Loucy (cell line): ENCODE data around the gene FAM53B.

Source experiments
- H2AFZ ChIP-seq: fragments of 200-600 bp; sonication (generic); 2 replicates; pipeline ENCODE4 v1.6.0; 2016; ENCODE audit warnings: antibody characterized with exemption, mild to moderate bottlenecking, low read length, moderate library complexity
- H3F3A ChIP-seq: fragments of 200-600 bp; 2 replicates; pipeline ENCODE4 v1.6.0; 2016; ENCODE audit warnings: antibody characterized with exemption, low read depth, mild to moderate bottlenecking
- H3K27me3 ChIP-seq: fragments of 200-600 bp; sonication (generic); 2 replicates; pipeline ENCODE4 v1.6.1; 2014; ENCODE audit warnings: low read length, mild to moderate bottlenecking; ENCODE audit not compliant: insufficient read depth, poor library complexity, severe bottlenecking
- H3K36me3 ChIP-seq: fragments of 200-600 bp; sonication (generic); 2 replicates; pipeline ENCODE4 v1.6.1; 2016; ENCODE audit warnings: low read length; ENCODE audit not compliant: insufficient read depth
- H3K4me1 ChIP-seq: fragments of 200-600 bp; sonication (generic); 2 replicates; pipeline ENCODE4 v1.5.1; 2014; ENCODE audit warnings: low read length, mild to moderate bottlenecking; ENCODE audit not compliant: insufficient read depth, poor library complexity, severe bottlenecking
- H3K4me2 ChIP-seq: fragments of 200-600 bp; sonication (generic); 2 replicates; pipeline ENCODE4 v1.6.0; 2014; ENCODE audit warnings: antibody characterized with exemption, low read length, low read depth, mild to moderate bottlenecking; ENCODE audit not compliant: poor library complexity, severe bottlenecking
- H3K4me3 ChIP-seq: fragments of 200-600 bp; sonication (generic); 2 replicates; pipeline ENCODE4 v1.5.1; 2014; ENCODE audit warnings: low read length, mild to moderate bottlenecking, mixed read lengths; ENCODE audit not compliant: poor library complexity, severe bottlenecking
- H3K79me2 ChIP-seq: fragments of 200-600 bp; sonication (generic); 2 replicates; pipeline ENCODE4 v1.6.1; 2014; ENCODE audit warnings: low read length; ENCODE audit not compliant: insufficient read depth
- H3K9ac ChIP-seq: fragments of 200-600 bp; sonication (generic); 2 replicates; pipeline ENCODE4 v1.6.0; 2014; ENCODE audit warnings: mild to moderate bottlenecking, low read depth, low read length, moderate library complexity; ENCODE audit not compliant: poor library complexity, severe bottlenecking
- H3K9me2 ChIP-seq: fragments of 200-600 bp; sonication (generic); replicated peaks from 2 replicates; pipeline ENCODE4 v1.6.1; 2016; ENCODE audit warnings: low read depth, low read length, mixed read lengths
- H3K9me3 ChIP-seq: fragments of 200-600 bp; sonication (generic); 2 replicates; pipeline ENCODE4 v1.6.1; 2014; ENCODE audit warnings: mild to moderate bottlenecking, antibody characterized with exemption, low read length, low read depth; ENCODE audit not compliant: insufficient read depth
- H4K20me1 ChIP-seq: fragments of 200-600 bp; sonication (generic); 2 replicates; pipeline ENCODE4 v1.6.0; 2014; ENCODE audit warnings: antibody characterized with exemption, low read length, mild to moderate bottlenecking; ENCODE audit not compliant: insufficient read depth, poor library complexity, severe bottlenecking
- EZH2phosphoT487 ChIP-seq: fragments of 200-600 bp; IDR thresholded peaks from 2 replicates; pipeline ENCODE4 v1.6.1; 2018; ENCODE audit warnings: antibody characterized with exemption, mild to moderate bottlenecking, moderate library complexity, borderline replicate concordance
- TF ChIP-seq, protein P1 (sequence below): fragments of 200-600 bp; sonication (generic); conservative IDR thresholded peaks from 2 replicates; pipeline ENCODE4 v1.5.1; 2014; ENCODE audit warnings: mild to moderate bottlenecking, antibody characterized with exemption, low read length

The FAM53B gene

DNA sequence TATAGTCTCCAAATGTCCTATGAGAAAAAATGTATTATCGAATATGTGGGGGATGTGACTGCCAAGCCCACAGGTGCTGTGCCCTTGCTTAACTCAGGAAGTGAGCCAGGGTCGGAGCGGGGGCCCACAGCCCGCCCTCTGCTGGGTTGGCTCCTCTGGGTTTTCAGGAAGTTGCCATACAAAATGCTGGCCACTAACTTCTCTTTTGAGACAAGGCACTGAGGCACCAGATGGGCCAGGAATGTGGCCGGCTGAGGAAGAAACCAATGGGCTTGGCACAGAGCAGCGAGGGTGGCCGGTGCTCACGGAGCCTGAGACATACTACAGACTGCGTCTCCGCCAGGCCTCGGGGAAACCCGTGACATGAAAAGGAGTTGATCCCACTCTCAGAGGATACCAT lies 58.9 kb downstream of the FAM53B start:
- Histone ChIP-seq H3K9me2 (no peaks in the 10 kb centered on the region), H3K4me2 (no peak overlapping the region), H3K27me3 (no peaks in the 10 kb centered on the region), H3K9ac (no peak overlapping the region), H3K9me3 (no peaks in the 10 kb centered on the region), H3K4me1 (peaks cover 14% of the 10 kb centered on the region), H3F3A (no peaks in the 10 kb centered on the region), H3K79me2 (peaks cover 10% of the 10 kb centered on the region; the same call in 1 of the 2 replicates), H3K36me3 (peaks cover 36% of the 10 kb centered on the region; the same call in 1 of the 2 replicates), H3K4me3 (no peak overlapping the region), H2AFZ (no peak overlapping the region), H4K20me1 (no peaks in the 10 kb centered on the region)
- no peak for TF ChIP-seq EZH2phosphoT487
- TF ChIP-seq, protein P1, sequence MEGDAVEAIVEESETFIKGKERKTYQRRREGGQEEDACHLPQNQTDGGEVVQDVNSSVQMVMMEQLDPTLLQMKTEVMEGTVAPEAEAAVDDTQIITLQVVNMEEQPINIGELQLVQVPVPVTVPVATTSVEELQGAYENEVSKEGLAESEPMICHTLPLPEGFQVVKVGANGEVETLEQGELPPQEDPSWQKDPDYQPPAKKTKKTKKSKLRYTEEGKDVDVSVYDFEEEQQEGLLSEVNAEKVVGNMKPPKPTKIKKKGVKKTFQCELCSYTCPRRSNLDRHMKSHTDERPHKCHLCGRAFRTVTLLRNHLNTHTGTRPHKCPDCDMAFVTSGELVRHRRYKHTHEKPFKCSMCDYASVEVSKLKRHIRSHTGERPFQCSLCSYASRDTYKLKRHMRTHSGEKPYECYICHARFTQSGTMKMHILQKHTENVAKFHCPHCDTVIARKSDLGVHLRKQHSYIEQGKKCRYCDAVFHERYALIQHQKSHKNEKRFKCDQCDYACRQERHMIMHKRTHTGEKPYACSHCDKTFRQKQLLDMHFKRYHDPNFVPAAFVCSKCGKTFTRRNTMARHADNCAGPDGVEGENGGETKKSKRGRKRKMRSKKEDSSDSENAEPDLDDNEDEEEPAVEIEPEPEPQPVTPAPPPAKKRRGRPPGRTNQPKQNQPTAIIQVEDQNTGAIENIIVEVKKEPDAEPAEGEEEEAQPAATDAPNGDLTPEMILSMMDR, result no peak

DNA sequence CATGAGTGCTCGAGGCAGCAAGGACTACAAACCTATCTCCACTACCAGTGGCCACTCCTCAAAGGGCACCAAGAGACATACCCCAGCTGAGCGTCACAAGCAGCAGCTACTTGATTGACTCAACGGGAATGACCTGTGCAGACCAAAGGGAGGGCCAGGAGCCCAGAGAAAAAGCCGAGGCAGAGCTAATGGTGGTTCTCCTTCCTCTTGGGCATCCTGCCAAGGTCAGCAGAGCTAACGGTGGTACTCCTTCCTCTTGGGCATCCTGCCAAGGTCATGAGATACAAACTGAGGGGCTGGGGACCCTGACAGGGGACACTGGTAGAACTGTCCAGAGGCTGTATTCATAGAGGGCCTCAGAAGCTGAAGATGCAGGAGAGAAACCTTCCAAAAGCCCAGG lies 60.4 kb downstream of the FAM53B start:
- Histone ChIP-seq H3K79me2 (peaks cover 18% of the 10 kb centered on the region; the same call in 1 of the 2 replicates), H3K4me1 (peaks cover 14% of the 10 kb centered on the region), H3F3A (no peaks in the 10 kb centered on the region), H2AFZ (no peak overlapping the region), H3K36me3 (peaks cover 30% of the 10 kb centered on the region; the same call in 1 of the 2 replicates), H3K4me2 (no peak overlapping the region), H4K20me1 (no peaks in the 10 kb centered on the region), H3K4me3 (no peak overlapping the region), H3K9ac (no peak overlapping the region), H3K27me3 (no peaks in the 10 kb centered on the region), H3K9me3 (no peaks in the 10 kb centered on the region), H3K9me2 (no peaks in the 10 kb centered on the region)
- TF ChIP-seq, protein P1, result no peak
- TF ChIP-seq EZH2phosphoT487, result no peak

GRCh38 chr10:124681626-124682552 lies 62.3 kb downstream of the FAM53B start:
- Histone ChIP-seq H3K9me3 (no peaks in the 10 kb centered on the region), H3K36me3 (peaks cover 41% of the 10 kb centered on the region; the same call in 1 of the 2 replicates), H3K4me1 (peaks cover 23% of the 10 kb centered on the region), H3K27me3 (no peaks in the 10 kb centered on the region), H3F3A (no peaks in the 10 kb centered on the region), H3K4me2 (no peak overlapping the region), H3K79me2 (peaks cover 32% of the 10 kb centered on the region; the same call in 1 of the 2 replicates), H3K9ac (no peak overlapping the region), H3K9me2 (no peaks in the 10 kb centered on the region), H4K20me1 (peaks cover 4% of the 10 kb centered on the region), H3K4me3 (no peak overlapping the region), H2AFZ (no peak overlapping the region)
- TF ChIP-seq, protein P1, result no peak
- no peak for TF ChIP-seq EZH2phosphoT487
